LNCAP (cell line): Measurements from ENCODE around the gene XRCC2.

ENCODE experiments used
- TF ChIP-seq, protein P1 (sequence below): fragments of 450-650 bp; IDR thresholded peaks from 2 replicates; pipeline ENCODE4 v1.5.1; 2017; ENCODE audit warnings: mild to moderate bottlenecking

XRCC2 gene

DNA sequence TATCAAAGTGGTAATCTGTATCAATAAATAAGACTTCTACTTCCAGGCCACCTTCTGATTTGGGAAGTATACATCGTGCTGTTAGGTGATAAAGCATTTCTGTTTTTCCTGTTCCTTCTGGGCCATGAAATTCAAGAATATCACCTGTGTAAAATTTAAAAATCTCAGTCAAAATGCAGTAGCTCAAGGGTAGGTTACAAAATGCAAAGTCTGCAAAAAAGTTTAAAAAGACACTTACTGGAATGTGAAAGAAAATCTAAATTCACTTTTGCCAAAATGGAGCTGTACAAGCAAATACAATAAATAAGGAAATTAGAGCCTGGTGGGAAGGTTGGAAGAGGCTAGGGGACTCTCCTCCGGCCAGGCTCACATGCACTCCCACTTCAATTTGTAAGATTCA, 26.7 kb downstream of the XRCC2 start:
- TF ChIP-seq, protein P1, sequence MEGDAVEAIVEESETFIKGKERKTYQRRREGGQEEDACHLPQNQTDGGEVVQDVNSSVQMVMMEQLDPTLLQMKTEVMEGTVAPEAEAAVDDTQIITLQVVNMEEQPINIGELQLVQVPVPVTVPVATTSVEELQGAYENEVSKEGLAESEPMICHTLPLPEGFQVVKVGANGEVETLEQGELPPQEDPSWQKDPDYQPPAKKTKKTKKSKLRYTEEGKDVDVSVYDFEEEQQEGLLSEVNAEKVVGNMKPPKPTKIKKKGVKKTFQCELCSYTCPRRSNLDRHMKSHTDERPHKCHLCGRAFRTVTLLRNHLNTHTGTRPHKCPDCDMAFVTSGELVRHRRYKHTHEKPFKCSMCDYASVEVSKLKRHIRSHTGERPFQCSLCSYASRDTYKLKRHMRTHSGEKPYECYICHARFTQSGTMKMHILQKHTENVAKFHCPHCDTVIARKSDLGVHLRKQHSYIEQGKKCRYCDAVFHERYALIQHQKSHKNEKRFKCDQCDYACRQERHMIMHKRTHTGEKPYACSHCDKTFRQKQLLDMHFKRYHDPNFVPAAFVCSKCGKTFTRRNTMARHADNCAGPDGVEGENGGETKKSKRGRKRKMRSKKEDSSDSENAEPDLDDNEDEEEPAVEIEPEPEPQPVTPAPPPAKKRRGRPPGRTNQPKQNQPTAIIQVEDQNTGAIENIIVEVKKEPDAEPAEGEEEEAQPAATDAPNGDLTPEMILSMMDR = no peak

DNA sequence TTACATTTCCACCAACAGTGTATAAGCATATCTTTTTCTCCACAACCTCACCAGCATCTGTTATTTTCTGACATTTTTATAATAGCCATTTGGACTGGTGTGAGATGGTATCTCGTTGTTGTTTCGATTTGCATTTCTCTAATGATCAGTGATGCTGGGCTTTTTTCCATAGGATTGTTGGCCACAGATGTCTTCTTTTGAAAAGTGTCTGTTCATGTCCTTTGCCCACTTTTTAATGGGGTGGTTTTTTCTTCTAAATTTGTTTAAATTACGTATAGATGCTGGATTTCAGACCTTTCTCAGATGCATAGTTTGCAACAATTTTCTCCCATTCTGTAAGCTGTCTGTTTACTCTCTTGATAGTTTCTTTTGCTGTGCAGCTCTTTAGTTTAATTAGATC, 28.9 kb downstream of the XRCC2 start:
- TF ChIP-seq, protein P1 = no peak

DNA sequence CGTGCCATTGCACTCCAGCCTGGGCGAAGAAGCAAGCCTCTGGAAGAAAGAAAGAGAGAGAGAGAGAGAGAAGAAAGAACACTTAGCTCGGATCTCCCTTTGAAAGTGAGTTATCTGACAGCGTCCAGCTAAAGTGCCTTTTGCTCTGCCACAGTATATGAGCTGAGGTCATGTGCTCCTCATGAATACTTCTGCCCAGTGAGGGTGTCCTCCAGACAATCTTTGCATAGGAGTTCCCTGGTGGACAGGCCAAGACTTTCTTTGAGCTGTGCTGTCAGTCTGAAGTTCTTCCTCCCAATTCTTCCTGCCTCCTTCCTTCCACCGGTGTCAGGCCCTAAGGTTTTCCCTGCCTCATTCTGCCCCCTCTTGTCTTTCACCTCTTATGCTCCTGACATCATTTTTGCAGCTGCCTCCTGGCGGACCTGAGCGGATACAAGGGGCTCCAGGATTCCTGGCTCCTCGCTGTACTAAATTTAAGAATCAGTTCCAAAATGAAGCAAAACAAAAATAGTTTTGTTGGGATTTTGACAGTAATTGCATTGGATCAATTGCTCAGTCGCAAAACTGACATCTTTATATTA, 31.9 kb downstream of the XRCC2 start:
- TF ChIP-seq, protein P1 = no peak

DNA sequence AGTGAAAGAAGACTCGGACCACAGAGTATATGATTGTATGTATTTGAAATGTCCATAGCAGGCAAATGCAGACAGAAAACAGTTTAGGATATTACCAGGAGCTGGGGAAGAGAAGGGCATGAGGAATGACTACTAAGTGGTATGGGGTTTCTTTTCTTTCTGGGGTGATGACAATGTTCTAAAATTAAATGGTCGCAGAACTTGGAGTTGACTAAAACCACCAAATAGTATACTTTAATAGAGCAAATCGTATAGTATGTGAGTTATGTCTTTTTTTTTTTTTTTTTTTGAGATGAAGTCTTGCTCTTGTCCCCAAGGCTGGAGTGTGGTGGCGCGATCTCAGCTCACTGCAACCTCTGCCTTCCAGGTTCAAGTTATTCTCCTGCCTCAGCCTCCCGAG, 34.6 kb downstream of the XRCC2 start:
- TF ChIP-seq, protein P1 = no peak

DNA sequence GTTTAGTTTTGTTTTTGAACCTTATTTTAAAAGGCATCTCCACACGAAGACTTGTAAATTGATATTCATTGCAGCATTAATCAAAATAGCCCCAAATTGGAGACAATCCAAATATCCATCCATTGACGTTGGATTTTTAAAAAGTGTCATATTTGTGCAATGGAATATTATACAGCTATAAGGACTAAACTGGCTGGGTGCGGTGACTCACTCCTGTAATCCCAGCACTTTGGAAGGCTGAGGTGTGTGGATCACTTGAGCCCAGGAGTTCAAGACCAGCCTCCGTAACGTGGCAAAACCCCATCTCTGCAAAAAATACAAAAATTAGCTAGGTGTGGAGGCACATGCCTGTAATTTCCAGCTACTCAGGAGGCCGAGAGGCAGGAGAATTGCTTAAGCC, 35.1 kb downstream of the XRCC2 start:
- TF ChIP-seq, protein P1 = no peak

DNA sequence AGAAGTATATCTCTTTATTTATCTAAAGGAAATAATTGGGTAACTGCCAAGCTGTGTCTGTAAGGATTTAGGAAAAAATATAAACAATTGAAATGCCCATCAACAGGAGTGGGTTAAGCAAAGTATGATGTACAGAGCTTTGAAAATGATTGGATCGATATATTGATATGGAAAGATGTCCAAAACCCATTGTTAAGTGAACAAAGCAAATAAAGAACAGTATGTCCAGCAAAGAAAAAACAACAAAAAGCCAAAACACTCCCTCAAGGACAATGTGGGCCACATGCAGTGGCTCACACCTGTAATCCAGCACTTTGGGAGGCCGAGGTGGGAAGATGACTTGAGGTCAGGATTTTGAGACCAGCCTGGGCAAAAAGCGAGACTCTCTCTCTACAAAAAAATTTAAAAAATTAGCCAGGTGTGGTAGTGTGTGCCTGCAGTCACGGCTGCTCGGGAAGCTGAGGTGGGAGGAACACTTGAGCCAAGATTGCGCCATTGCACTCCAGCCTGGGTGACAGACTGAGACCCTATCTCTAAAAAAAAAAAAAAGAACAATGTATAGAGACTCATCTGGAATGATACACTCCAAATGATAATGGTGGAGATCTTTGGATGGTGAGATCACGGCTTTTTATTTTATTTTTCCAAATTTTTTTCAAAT, 37.9 kb downstream of the XRCC2 start:
- TF ChIP-seq, protein P1 = no peak

DNA sequence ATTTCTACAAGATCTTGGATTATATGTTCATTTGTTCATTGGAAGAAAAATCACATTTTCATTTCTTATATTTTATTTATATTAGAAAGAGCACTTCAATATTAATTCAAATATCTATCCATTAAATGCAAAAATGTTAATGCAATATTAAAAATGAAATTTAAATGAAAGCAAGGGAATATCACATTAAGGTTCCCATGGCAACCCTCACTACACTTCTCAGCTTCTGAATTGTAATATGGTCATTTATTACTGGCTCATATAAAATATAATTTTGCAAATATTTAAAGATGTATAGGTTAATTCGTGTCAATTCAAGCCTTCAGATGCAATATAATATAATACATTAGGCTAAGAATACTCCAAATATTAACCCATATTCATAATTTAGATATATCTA, 38.8 kb downstream of the XRCC2 start:
- TF ChIP-seq, protein P1 = no peak
